Prostate gland (tissue), 2 donors: ENCODE data around the gene SV2C.

Experiments
- CTCF ChIP-seq, 4 experiments: fragments of 200-600 bp in 2 of 4; fragments of 450-650 bp in 2 of 4; sonication (generic) in 2 of 4; IDR thresholded peaks; 1 replicate in 3 of 4; 2 replicates in 1 of 4; pipeline ENCODE4 v1.5.1; 2016 to 2019; ENCODE audit warnings: antibody characterized with exemption in 4 of 4, mild to moderate bottlenecking in 2 of 4, moderate library complexity in 2 of 4
- POLR2A ChIP-seq: fragments of 450-650 bp; IDR thresholded peaks from one replicate; pipeline ENCODE4 v1.6.1; 2016; ENCODE audit warnings: antibody characterized with exemption, mild to moderate bottlenecking

- TF ChIP-seq CTCF (IDR thresholded peaks at IDR 0.05) (no peak), POLR2A (no peak)
Observed at GRCh38 chr5:76224898-76225297, 141.7 kb downstream of the SV2C start.
